H9 (cell line): ENCODE results near the gene SPCS1. TPM values are rescaled to one million over a fixed set of nuclear protein-coding genes. Genes with fewer than 3 reads are reported as not detected.

Experiments
- DNase-seq: peaks from one replicate; pipeline ENCODE4 v3.0.0-alpha.2; 2017
- H2AFZ ChIP-seq: one replicate; pipeline ENCODE4 v1.6.1; 2013; ENCODE audit warnings: mild to moderate bottlenecking, low read length, control low read depth, moderate library complexity
- H2AK5ac ChIP-seq: 2 replicates; pipeline ENCODE4 v1.6.1; 2013; ENCODE audit warnings: low read length, control low read depth, mixed read lengths; ENCODE audit not compliant: insufficient read length
- H2BK120ac ChIP-seq: one replicate; pipeline ENCODE4 v1.6.1; 2013; ENCODE audit warnings: low read depth, mild to moderate bottlenecking, low read length, control low read depth, inconsistent platforms; ENCODE audit not compliant: poor library complexity, severe bottlenecking
- H2BK12ac ChIP-seq: 2 replicates; pipeline ENCODE4 v1.6.1; 2013; ENCODE audit warnings: low read length, control low read depth, mixed read lengths, low read depth; ENCODE audit not compliant: insufficient read length
- H2BK15ac ChIP-seq: 2 replicates; pipeline ENCODE4 v1.6.1; 2013; ENCODE audit warnings: low read depth, low read length, control low read depth
- H2BK20ac ChIP-seq: one replicate; pipeline ENCODE4 v1.6.1; 2013; ENCODE audit warnings: low read depth, mild to moderate bottlenecking, low read length, control low read depth, inconsistent platforms; ENCODE audit not compliant: poor library complexity, severe bottlenecking
- H2BK5ac ChIP-seq: 2 replicates; pipeline ENCODE4 v1.6.1; 2013; ENCODE audit warnings: low read length, control low read depth, mixed read lengths; ENCODE audit not compliant: insufficient read length
- H3K14ac ChIP-seq: 2 replicates; pipeline ENCODE4 v1.6.1; 2013; ENCODE audit warnings: low read length, control low read depth; ENCODE audit not compliant: insufficient read depth
- H3K18ac ChIP-seq: 2 replicates; pipeline ENCODE4 v1.6.1; 2013; ENCODE audit warnings: low read depth, mild to moderate bottlenecking, mixed read lengths, low read length, control low read depth; ENCODE audit not compliant: insufficient read length
- H3K23ac ChIP-seq: 2 replicates; pipeline ENCODE4 v1.6.1; 2013; ENCODE audit warnings: low read length, control low read depth, mixed read lengths, low read depth; ENCODE audit not compliant: insufficient read length
- H3K23me2 ChIP-seq: 2 replicates; pipeline ENCODE4 v1.6.1; 2013; ENCODE audit warnings: low read depth, mild to moderate bottlenecking, mixed read lengths, low read length, control low read depth; ENCODE audit not compliant: insufficient read length, poor library complexity, severe bottlenecking
- H3K27ac ChIP-seq: 2 replicates; pipeline ENCODE4 v1.5.1; 2013; ENCODE audit warnings: low read length, control low read depth, mixed read lengths, low read depth; ENCODE audit not compliant: insufficient read length
- H3K27me3 ChIP-seq: 2 replicates; pipeline ENCODE4 v1.6.1; 2013; ENCODE audit warnings: low read length, control low read depth, inconsistent platforms; ENCODE audit not compliant: insufficient read depth
- H3K4ac ChIP-seq: 2 replicates; pipeline ENCODE4 v1.6.1; 2013; ENCODE audit warnings: low read depth, mild to moderate bottlenecking, control low read depth, inconsistent platforms, low read length, moderate library complexity
- H3K4me1 ChIP-seq: 2 replicates; pipeline ENCODE4 v1.6.1; 2013; ENCODE audit warnings: low read length, control low read depth, inconsistent platforms; ENCODE audit not compliant: insufficient read depth
- H3K4me2 ChIP-seq: 2 replicates; pipeline ENCODE4 v1.6.1; 2013; ENCODE audit warnings: low read length, control low read depth, mixed read lengths; ENCODE audit not compliant: insufficient read length, insufficient read depth
- H3K56ac ChIP-seq: 2 replicates; pipeline ENCODE4 v1.6.1; 2013; ENCODE audit warnings: low read depth, mild to moderate bottlenecking, mixed read lengths, low read length, control low read depth; ENCODE audit not compliant: insufficient read length
- H3K79me1 ChIP-seq: 2 replicates; pipeline ENCODE4 v1.6.1; 2013; ENCODE audit warnings: low read depth, mild to moderate bottlenecking, moderate library complexity, low read length, control low read depth, inconsistent platforms; ENCODE audit not compliant: insufficient read depth, poor library complexity, severe bottlenecking
- H3K79me2 ChIP-seq: 2 replicates; pipeline ENCODE4 v1.6.1; 2013; ENCODE audit warnings: low read length, control low read depth, inconsistent platforms; ENCODE audit not compliant: insufficient read depth
- H3K9ac ChIP-seq: 2 replicates; pipeline ENCODE4 v1.6.1; 2013; ENCODE audit warnings: low read length, control low read depth, mixed read lengths; ENCODE audit not compliant: insufficient read length; ENCODE audit errors: extremely low read depth
- H3K9me3 ChIP-seq: one replicate; pipeline ENCODE4 v1.6.1; 2013; ENCODE audit warnings: low read depth, low read length, inconsistent platforms; ENCODE audit not compliant: control insufficient read depth
- H3T11ph ChIP-seq: one replicate; pipeline ENCODE4 v1.6.1; 2013; ENCODE audit warnings: mild to moderate bottlenecking, low read length, control low read depth, inconsistent platforms
- H4K20me1 ChIP-seq: one replicate; pipeline ENCODE4 v1.6.1; 2013; ENCODE audit not compliant: control insufficient read depth, insufficient read length, insufficient read depth
- H4K5ac ChIP-seq: 2 replicates; pipeline ENCODE4 v1.6.1; 2013; ENCODE audit warnings: low read depth, mild to moderate bottlenecking, mixed read lengths, low read length, control low read depth; ENCODE audit not compliant: insufficient read length
- H4K8ac ChIP-seq: replicated peaks from 2 replicates; pipeline ENCODE4 v1.6.1; 2013; ENCODE audit warnings: low read length, control low read depth, mixed read lengths, low read depth; ENCODE audit not compliant: insufficient read length
- H4K91ac ChIP-seq: 2 replicates; pipeline ENCODE4 v1.6.1; 2013; ENCODE audit warnings: low read depth, mild to moderate bottlenecking, moderate library complexity, mixed read lengths, low read length, control low read depth; ENCODE audit not compliant: insufficient read length
- H3K27ac Mint-ChIP-seq, 3 experiments: 2 replicates in 2 of 3; 3 replicates in 1 of 3; pipeline ENCODE4 v1.8.0; 2020 to 2021; ENCODE audit warnings: mixed read lengths in 3 of 3, mild to moderate bottlenecking in 1 of 3, moderate library complexity in 1 of 3
- H3K27me3 Mint-ChIP-seq: 2 replicates; pipeline ENCODE4 v1.8.0; 2021; ENCODE audit warnings: low read depth, mild to moderate bottlenecking, moderate library complexity, mixed read lengths
- H3K36me3 Mint-ChIP-seq, 3 experiments: 2 replicates in 2 of 3; 3 replicates in 1 of 3; pipeline ENCODE4 v1.8.0; 2020 to 2021; ENCODE audit warnings: low read depth in 3 of 3, mixed read lengths in 3 of 3; ENCODE audit not compliant: insufficient read depth in 1 of 3
- H3K4me1 Mint-ChIP-seq, 2 experiments: 2 replicates each; pipeline ENCODE4 v1.8.0; 2020; ENCODE audit warnings: mixed read lengths in 2 of 2
- H3K4me3 Mint-ChIP-seq, 2 experiments: 2 replicates in 1 of 2; 3 replicates in 1 of 2; pipeline ENCODE4 v1.8.0; 2020 to 2021; ENCODE audit warnings: mild to moderate bottlenecking in 2 of 2, mixed read lengths in 2 of 2, moderate library complexity in 1 of 2
- H3K9me3 Mint-ChIP-seq, 2 experiments: 2 replicates in 1 of 2; 3 replicates in 1 of 2; pipeline ENCODE4 v1.8.0; 2020; ENCODE audit warnings: mild to moderate bottlenecking in 2 of 2, mixed read lengths in 2 of 2, moderate library complexity in 1 of 2
- WGBS: extraction: QIAGEN DNeasy Blood & Tissue Kit; methylation state at CpG from one replicate; pipeline ENCODE4 v1.1.7; 2013; ENCODE audit warnings: missing lambda C conversion rate, low lambda C conversion rate, mixed read lengths; ENCODE audit not compliant: insufficient read length; ENCODE audit errors: extremely low coverage; 5-methylcytosine and 5-hydroxymethylcytosine counted together
- total RNA-seq: library from RNA; stranded (reverse); gene quantifications from 2 replicates; pipeline ENCODE4 v1.2.1, GENCODE V29; 2021
- TF ChIP-seq, protein P1 (sequence below): fragments of 200-600 bp; sonication (generic); conservative IDR thresholded peaks from 3 replicates; pipeline ENCODE4 v1.8.0; 2021; ENCODE audit warnings: antibody characterized with exemption, mild to moderate bottlenecking

Gene SPCS1
- total RNA-seq, 1 experiment from 2014 or later = 106 TPM

DNA sequence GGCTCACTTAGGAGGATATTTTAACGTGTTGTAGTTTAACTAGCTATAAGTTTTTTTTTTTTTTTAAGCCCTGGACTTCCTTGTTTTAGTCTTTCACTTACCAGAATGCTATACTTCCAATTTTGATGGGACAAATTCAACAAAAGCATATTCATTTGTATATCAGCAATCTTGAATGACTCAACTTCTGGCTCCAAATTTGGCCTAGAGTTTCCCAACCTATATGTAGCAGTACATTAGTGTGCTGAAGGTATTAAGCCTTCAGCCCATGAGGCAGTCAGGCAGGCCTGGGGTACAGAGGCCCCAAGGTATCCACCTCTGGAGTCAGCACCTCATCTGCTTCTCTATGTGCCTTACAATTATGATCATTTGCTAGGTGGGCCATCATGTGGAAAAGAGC, 26.1 kb upstream of the SPCS1 start:
- no peak overlapping the region for H2BK20ac ChIP-seq
- DNase-seq = no peak
- TF ChIP-seq, protein P1, sequence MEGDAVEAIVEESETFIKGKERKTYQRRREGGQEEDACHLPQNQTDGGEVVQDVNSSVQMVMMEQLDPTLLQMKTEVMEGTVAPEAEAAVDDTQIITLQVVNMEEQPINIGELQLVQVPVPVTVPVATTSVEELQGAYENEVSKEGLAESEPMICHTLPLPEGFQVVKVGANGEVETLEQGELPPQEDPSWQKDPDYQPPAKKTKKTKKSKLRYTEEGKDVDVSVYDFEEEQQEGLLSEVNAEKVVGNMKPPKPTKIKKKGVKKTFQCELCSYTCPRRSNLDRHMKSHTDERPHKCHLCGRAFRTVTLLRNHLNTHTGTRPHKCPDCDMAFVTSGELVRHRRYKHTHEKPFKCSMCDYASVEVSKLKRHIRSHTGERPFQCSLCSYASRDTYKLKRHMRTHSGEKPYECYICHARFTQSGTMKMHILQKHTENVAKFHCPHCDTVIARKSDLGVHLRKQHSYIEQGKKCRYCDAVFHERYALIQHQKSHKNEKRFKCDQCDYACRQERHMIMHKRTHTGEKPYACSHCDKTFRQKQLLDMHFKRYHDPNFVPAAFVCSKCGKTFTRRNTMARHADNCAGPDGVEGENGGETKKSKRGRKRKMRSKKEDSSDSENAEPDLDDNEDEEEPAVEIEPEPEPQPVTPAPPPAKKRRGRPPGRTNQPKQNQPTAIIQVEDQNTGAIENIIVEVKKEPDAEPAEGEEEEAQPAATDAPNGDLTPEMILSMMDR = no peak
- H3K79me1 ChIP-seq = peaks cover 1% of the 10 kb centered on the region
- no peaks in the 10 kb centered on the region for H4K20me1 ChIP-seq
- no peaks in the 10 kb centered on the region for H3K23me2 ChIP-seq
- no peak overlapping the region for H4K8ac ChIP-seq
- no peaks in the 10 kb centered on the region for H3K4me1 ChIP-seq
- Mint-ChIP-seq H3K27ac (no peak overlapping the region), H3K4me1 (peaks cover 16 to 20% of the 10 kb centered on the region in 2 experiments), H3K9me3 (no peaks in the 10 kb centered on the region), H3K27me3 (no peaks in the 10 kb centered on the region), H3K4me3 (no peak overlapping the region), H3K36me3 (peaks cover 24 to 57% (median 55%) of the 10 kb centered on the region in 3 experiments; a peak in 6 of 7 replicates)
- H3K79me2 ChIP-seq = peaks cover 3% of the 10 kb centered on the region; the same call in 1 of the 2 replicates
- no peak overlapping the region for H3K27ac ChIP-seq
- H2AFZ ChIP-seq = no peak overlapping the region
- H2BK120ac ChIP-seq = no peak overlapping the region
- H2BK15ac ChIP-seq = no peak overlapping the region
- H3K9ac ChIP-seq = no peak overlapping the region
- H2BK5ac ChIP-seq = no peak overlapping the region
- H3K56ac ChIP-seq = no peak overlapping the region
- no peak overlapping the region for H2BK12ac ChIP-seq
- H4K5ac ChIP-seq = no peak overlapping the region
- no peak overlapping the region for H3K4me2 ChIP-seq
- WGBS = no CpG with 5 or more reads among the region's 1 CpG
- no peaks in the 10 kb centered on the region for H3K27me3 ChIP-seq
- H3K14ac ChIP-seq = no peak overlapping the region
- H3T11ph ChIP-seq = no peak overlapping the region
- H3K9me3 ChIP-seq = no peaks in the 10 kb centered on the region
- H3K4ac ChIP-seq = no peak overlapping the region
- no peak overlapping the region for H3K23ac ChIP-seq
- no peak overlapping the region for H2AK5ac ChIP-seq
- no peak overlapping the region for H3K18ac ChIP-seq
- H4K91ac ChIP-seq = no peak overlapping the region
